ENCODE results near the gene DTNBP1.

The DTNBP1 gene

GRCh38 chr6:15476631-15477380, 186.0 kb downstream of the DTNBP1 start:
- Histone ChIP-seq H3K36me3 (ENCODE audit: insufficient read depth, low read depth, low read length) (peaks cover 55% of the 10 kb centered on the region), H3K4me1 (ENCODE audit: insufficient read depth, low read length) (peaks cover 54% of the 10 kb centered on the region), H3K4me3 (ENCODE audit: low read length) (no peak overlapping the region), H3K27ac (ENCODE audit: low read length) (no peak overlapping the region), H3K9me3 (ENCODE audit: insufficient read depth, low read depth, low read length) (no peaks in the 10 kb centered on the region), H3K9ac (ENCODE audit: low read depth, low read length) (no peak overlapping the region), H3K27me3 (ENCODE audit: insufficient read depth, low read length) (no peaks in the 10 kb centered on the region)

- Histone ChIP-seq H3K27me3 (ENCODE audit: insufficient read depth, low read length) (no peaks in the 10 kb centered on the region), H3K4me1 (ENCODE audit: insufficient read depth, low read length) (peaks cover 50% of the 10 kb centered on the region), H3K36me3 (ENCODE audit: insufficient read depth, low read depth, low read length) (peaks cover 64% of the 10 kb centered on the region), H3K9ac (ENCODE audit: low read depth, low read length) (no peak overlapping the region), H3K27ac (ENCODE audit: low read length) (no peak overlapping the region), H3K4me3 (ENCODE audit: low read length) (no peak overlapping the region), H3K9me3 (ENCODE audit: insufficient read depth, low read depth, low read length) (no peaks in the 10 kb centered on the region)
Observed at GRCh38 chr6:15475872-15476271, 187.0 kb downstream of the DTNBP1 start.

GRCh38 chr6:15475261-15475660, 187.6 kb downstream of the DTNBP1 start:
- Histone ChIP-seq H3K4me3 (ENCODE audit: low read length) (no peak overlapping the region), H3K27me3 (ENCODE audit: insufficient read depth, low read length) (no peaks in the 10 kb centered on the region), H3K4me1 (ENCODE audit: insufficient read depth, low read length) (peaks cover 45% of the 10 kb centered on the region), H3K36me3 (ENCODE audit: insufficient read depth, low read depth, low read length) (peaks cover 70% of the 10 kb centered on the region), H3K27ac (ENCODE audit: low read length) (no peak overlapping the region), H3K9ac (ENCODE audit: low read depth, low read length) (no peak overlapping the region), H3K9me3 (ENCODE audit: insufficient read depth, low read depth, low read length) (no peaks in the 10 kb centered on the region)

- no peaks in the 10 kb centered on the region for H3K27me3 ChIP-seq (ENCODE audit: insufficient read depth, low read length)
- peaks cover 79% of the 10 kb centered on the region for H3K36me3 ChIP-seq (ENCODE audit: insufficient read depth, low read depth, low read length)
- H3K9ac ChIP-seq (ENCODE audit: low read depth, low read length): no peak overlapping the region
- H3K4me1 ChIP-seq (ENCODE audit: insufficient read depth, low read length): peaks cover 37% of the 10 kb centered on the region
- no peaks in the 10 kb centered on the region for H3K9me3 ChIP-seq (ENCODE audit: insufficient read depth, low read depth, low read length)
- H3K27ac ChIP-seq (ENCODE audit: low read length): no peak overlapping the region
- no peak overlapping the region for H3K4me3 ChIP-seq (ENCODE audit: low read length)
Observed at GRCh38 chr6:15474196-15474595, 188.6 kb downstream of the DTNBP1 start.

- no peak overlapping the region for H3K27ac ChIP-seq (ENCODE audit: low read length)
- peaks cover 39% of the 10 kb centered on the region for H3K4me1 ChIP-seq (ENCODE audit: insufficient read depth, low read length)
- no peaks in the 10 kb centered on the region for H3K9me3 ChIP-seq (ENCODE audit: insufficient read depth, low read depth, low read length)
- H3K4me3 ChIP-seq (ENCODE audit: low read length): no peak overlapping the region
- H3K9ac ChIP-seq (ENCODE audit: low read depth, low read length): no peak overlapping the region
- no peaks in the 10 kb centered on the region for H3K27me3 ChIP-seq (ENCODE audit: insufficient read depth, low read length)
- peaks cover 82% of the 10 kb centered on the region for H3K36me3 ChIP-seq (ENCODE audit: insufficient read depth, low read depth, low read length)
Observed at GRCh38 chr6:15473741-15474161, 189.1 kb downstream of the DTNBP1 start.

- H3K27ac ChIP-seq (ENCODE audit: low read length): no peak overlapping the region
Observed at GRCh38 chr6:15473174-15473573, 189.7 kb downstream of the DTNBP1 start.

More at GRCh38 chr6:15473174-15473573, 189.7 kb downstream of the DTNBP1 start:
- Histone ChIP-seq H3K36me3 (ENCODE audit: insufficient read depth, low read depth, low read length) (peaks cover 88% of the 10 kb centered on the region), H3K4me1 (ENCODE audit: insufficient read depth, low read length) (peaks cover 39% of the 10 kb centered on the region), H3K9ac (ENCODE audit: low read depth, low read length) (no peak overlapping the region), H3K9me3 (ENCODE audit: insufficient read depth, low read depth, low read length) (no peaks in the 10 kb centered on the region), H3K4me3 (ENCODE audit: low read length) (no peak overlapping the region), H3K27me3 (ENCODE audit: insufficient read depth, low read length) (no peaks in the 10 kb centered on the region)

Measured in iPS-20b (cell line).